H9 (cell line): ENCODE data around the gene MRTO4. TPM values are rescaled to one million over a fixed set of nuclear protein-coding genes. Genes with fewer than 3 reads are reported as not detected.

Source experiments
- DNase-seq: peaks from one replicate; pipeline ENCODE4 v3.0.0-alpha.2; 2017
- H2AFZ ChIP-seq: one replicate; pipeline ENCODE4 v1.6.1; 2013; ENCODE audit warnings: mild to moderate bottlenecking, low read length, control low read depth, moderate library complexity
- H2AK5ac ChIP-seq: 2 replicates; pipeline ENCODE4 v1.6.1; 2013; ENCODE audit warnings: low read length, control low read depth, mixed read lengths; ENCODE audit not compliant: insufficient read length
- H2BK120ac ChIP-seq: one replicate; pipeline ENCODE4 v1.6.1; 2013; ENCODE audit warnings: low read depth, mild to moderate bottlenecking, low read length, control low read depth, inconsistent platforms; ENCODE audit not compliant: poor library complexity, severe bottlenecking
- H2BK12ac ChIP-seq: 2 replicates; pipeline ENCODE4 v1.6.1; 2013; ENCODE audit warnings: low read length, control low read depth, mixed read lengths, low read depth; ENCODE audit not compliant: insufficient read length
- H2BK15ac ChIP-seq: 2 replicates; pipeline ENCODE4 v1.6.1; 2013; ENCODE audit warnings: low read depth, low read length, control low read depth
- H2BK20ac ChIP-seq: one replicate; pipeline ENCODE4 v1.6.1; 2013; ENCODE audit warnings: low read depth, mild to moderate bottlenecking, low read length, control low read depth, inconsistent platforms; ENCODE audit not compliant: poor library complexity, severe bottlenecking
- H2BK5ac ChIP-seq: 2 replicates; pipeline ENCODE4 v1.6.1; 2013; ENCODE audit warnings: low read length, control low read depth, mixed read lengths; ENCODE audit not compliant: insufficient read length
- H3K14ac ChIP-seq: 2 replicates; pipeline ENCODE4 v1.6.1; 2013; ENCODE audit warnings: low read length, control low read depth; ENCODE audit not compliant: insufficient read depth
- H3K18ac ChIP-seq: 2 replicates; pipeline ENCODE4 v1.6.1; 2013; ENCODE audit warnings: low read depth, mild to moderate bottlenecking, mixed read lengths, low read length, control low read depth; ENCODE audit not compliant: insufficient read length
- H3K23ac ChIP-seq: 2 replicates; pipeline ENCODE4 v1.6.1; 2013; ENCODE audit warnings: low read length, control low read depth, mixed read lengths, low read depth; ENCODE audit not compliant: insufficient read length
- H3K23me2 ChIP-seq: 2 replicates; pipeline ENCODE4 v1.6.1; 2013; ENCODE audit warnings: low read depth, mild to moderate bottlenecking, mixed read lengths, low read length, control low read depth; ENCODE audit not compliant: insufficient read length, poor library complexity, severe bottlenecking
- H3K27ac ChIP-seq: 2 replicates; pipeline ENCODE4 v1.5.1; 2013; ENCODE audit warnings: low read length, control low read depth, mixed read lengths, low read depth; ENCODE audit not compliant: insufficient read length
- H3K27me3 ChIP-seq: 2 replicates; pipeline ENCODE4 v1.6.1; 2013; ENCODE audit warnings: low read length, control low read depth, inconsistent platforms; ENCODE audit not compliant: insufficient read depth
- H3K4ac ChIP-seq: 2 replicates; pipeline ENCODE4 v1.6.1; 2013; ENCODE audit warnings: low read depth, mild to moderate bottlenecking, control low read depth, inconsistent platforms, low read length, moderate library complexity
- H3K4me1 ChIP-seq: 2 replicates; pipeline ENCODE4 v1.6.1; 2013; ENCODE audit warnings: low read length, control low read depth, inconsistent platforms; ENCODE audit not compliant: insufficient read depth
- H3K4me2 ChIP-seq: 2 replicates; pipeline ENCODE4 v1.6.1; 2013; ENCODE audit warnings: low read length, control low read depth, mixed read lengths; ENCODE audit not compliant: insufficient read length, insufficient read depth
- H3K56ac ChIP-seq: 2 replicates; pipeline ENCODE4 v1.6.1; 2013; ENCODE audit warnings: low read depth, mild to moderate bottlenecking, mixed read lengths, low read length, control low read depth; ENCODE audit not compliant: insufficient read length
- H3K79me1 ChIP-seq: 2 replicates; pipeline ENCODE4 v1.6.1; 2013; ENCODE audit warnings: low read depth, mild to moderate bottlenecking, moderate library complexity, low read length, control low read depth, inconsistent platforms; ENCODE audit not compliant: insufficient read depth, poor library complexity, severe bottlenecking
- H3K79me2 ChIP-seq: 2 replicates; pipeline ENCODE4 v1.6.1; 2013; ENCODE audit warnings: low read length, control low read depth, inconsistent platforms; ENCODE audit not compliant: insufficient read depth
- H3K9ac ChIP-seq: 2 replicates; pipeline ENCODE4 v1.6.1; 2013; ENCODE audit warnings: low read length, control low read depth, mixed read lengths; ENCODE audit not compliant: insufficient read length; ENCODE audit errors: extremely low read depth
- H3K9me3 ChIP-seq: one replicate; pipeline ENCODE4 v1.6.1; 2013; ENCODE audit warnings: low read depth, low read length, inconsistent platforms; ENCODE audit not compliant: control insufficient read depth
- H3T11ph ChIP-seq: one replicate; pipeline ENCODE4 v1.6.1; 2013; ENCODE audit warnings: mild to moderate bottlenecking, low read length, control low read depth, inconsistent platforms
- H4K20me1 ChIP-seq: one replicate; pipeline ENCODE4 v1.6.1; 2013; ENCODE audit not compliant: control insufficient read depth, insufficient read length, insufficient read depth
- H4K5ac ChIP-seq: 2 replicates; pipeline ENCODE4 v1.6.1; 2013; ENCODE audit warnings: low read depth, mild to moderate bottlenecking, mixed read lengths, low read length, control low read depth; ENCODE audit not compliant: insufficient read length
- H4K8ac ChIP-seq: replicated peaks from 2 replicates; pipeline ENCODE4 v1.6.1; 2013; ENCODE audit warnings: low read length, control low read depth, mixed read lengths, low read depth; ENCODE audit not compliant: insufficient read length
- H4K91ac ChIP-seq: 2 replicates; pipeline ENCODE4 v1.6.1; 2013; ENCODE audit warnings: low read depth, mild to moderate bottlenecking, moderate library complexity, mixed read lengths, low read length, control low read depth; ENCODE audit not compliant: insufficient read length
- H3K27ac Mint-ChIP-seq, 3 experiments: 2 replicates in 2 of 3; 3 replicates in 1 of 3; pipeline ENCODE4 v1.8.0; 2020 to 2021; ENCODE audit warnings: mixed read lengths in 3 of 3, mild to moderate bottlenecking in 1 of 3, moderate library complexity in 1 of 3
- H3K27me3 Mint-ChIP-seq: 2 replicates; pipeline ENCODE4 v1.8.0; 2021; ENCODE audit warnings: low read depth, mild to moderate bottlenecking, moderate library complexity, mixed read lengths
- H3K36me3 Mint-ChIP-seq, 3 experiments: 2 replicates in 2 of 3; 3 replicates in 1 of 3; pipeline ENCODE4 v1.8.0; 2020 to 2021; ENCODE audit warnings: low read depth in 3 of 3, mixed read lengths in 3 of 3; ENCODE audit not compliant: insufficient read depth in 1 of 3
- H3K4me1 Mint-ChIP-seq, 2 experiments: 2 replicates each; pipeline ENCODE4 v1.8.0; 2020; ENCODE audit warnings: mixed read lengths in 2 of 2
- H3K4me3 Mint-ChIP-seq, 2 experiments: 2 replicates in 1 of 2; 3 replicates in 1 of 2; pipeline ENCODE4 v1.8.0; 2020 to 2021; ENCODE audit warnings: mild to moderate bottlenecking in 2 of 2, mixed read lengths in 2 of 2, moderate library complexity in 1 of 2
- H3K9me3 Mint-ChIP-seq, 2 experiments: 2 replicates in 1 of 2; 3 replicates in 1 of 2; pipeline ENCODE4 v1.8.0; 2020; ENCODE audit warnings: mild to moderate bottlenecking in 2 of 2, mixed read lengths in 2 of 2, moderate library complexity in 1 of 2
- CTCF ChIP-seq: fragments of 200-600 bp; sonication (generic); conservative IDR thresholded peaks from 3 replicates; pipeline ENCODE4 v1.8.0; 2021; ENCODE audit warnings: antibody characterized with exemption, mild to moderate bottlenecking
- WGBS: extraction: QIAGEN DNeasy Blood & Tissue Kit; methylation state at CpG from one replicate; pipeline ENCODE4 v1.1.7; 2013; ENCODE audit warnings: missing lambda C conversion rate, low lambda C conversion rate, mixed read lengths; ENCODE audit not compliant: insufficient read length; ENCODE audit errors: extremely low coverage; 5-methylcytosine and 5-hydroxymethylcytosine counted together
- total RNA-seq: library from RNA; stranded (reverse); gene quantifications from 2 replicates; pipeline ENCODE4 v1.2.1, GENCODE V29; 2021

MRTO4 gene
- total RNA-seq, 1 experiment from 2014 or later: 78.3 TPM

GRCh38 chr1:19305880-19306279 is 54.3 kb downstream of the MRTO4 start:
- no peak for TF ChIP-seq CTCF
- no peak overlapping the region for H2BK15ac ChIP-seq
- H3K27ac ChIP-seq: no peak overlapping the region
- H3K9me3 ChIP-seq: no peaks in the 10 kb centered on the region
- no peak overlapping the region for H3K9ac ChIP-seq
- peaks cover 2 to 5% of the 10 kb centered on the region in 2 experiments for H3K4me1 Mint-ChIP-seq
- H4K8ac ChIP-seq: no peak overlapping the region
- H3K79me1 ChIP-seq: no peaks in the 10 kb centered on the region
- no peaks in the 10 kb centered on the region for H3K27me3 ChIP-seq
- H3K4me2 ChIP-seq: no peak overlapping the region
- no CpG with 5 or more reads among the region's 11 CpGs for WGBS
- no peaks in the 10 kb centered on the region for H3K9me3 Mint-ChIP-seq
- H2BK120ac ChIP-seq: no peak overlapping the region
- no peak overlapping the region for H4K5ac ChIP-seq
- no peak overlapping the region for H2BK12ac ChIP-seq
- DNase-seq: no peak
- H4K20me1 ChIP-seq: no peaks in the 10 kb centered on the region
- no peak overlapping the region for H2AK5ac ChIP-seq
- no peak overlapping the region for H4K91ac ChIP-seq
- H3K27me3 Mint-ChIP-seq: no peaks in the 10 kb centered on the region; the same call in 1 of the 2 replicates
- H3K4me3 Mint-ChIP-seq: no peak overlapping the region
- no peak overlapping the region for H3K27ac Mint-ChIP-seq
- H2BK20ac ChIP-seq: no peak overlapping the region
- H3K79me2 ChIP-seq: no peaks in the 10 kb centered on the region
- H3K4me1 ChIP-seq: no peaks in the 10 kb centered on the region
- H3T11ph ChIP-seq: no peak overlapping the region
- no peak overlapping the region for H3K4ac ChIP-seq
- no peak overlapping the region for H3K56ac ChIP-seq
- no peak overlapping the region for H2AFZ ChIP-seq
- no peaks in the 10 kb centered on the region for H3K23me2 ChIP-seq
- H3K36me3 Mint-ChIP-seq: peaks cover 27 to 68% (median 57%) of the 10 kb centered on the region in 3 experiments
- no peak overlapping the region for H2BK5ac ChIP-seq
- no peak overlapping the region for H3K14ac ChIP-seq
- no peak overlapping the region for H3K18ac ChIP-seq
- no peak overlapping the region for H3K23ac ChIP-seq
